ENCODE measurements around the gene SMIM44.

- TF ChIP-seq CTCF (IDR thresholded peaks at IDR 0.05) (no peak), EZH2phosphoT487 (IDR thresholded peaks at IDR 0.05) (no peak)
Measured at GRCh38 chr19:3530389-3530788, 47.1 kb upstream of the SMIM44 start.
